Mammary epithelial cell (primary cell): ENCODE data around the gene SORCS2.

ENCODE experiments used
- CTCF ChIP-seq, 2 donors: IDR thresholded peaks in 1 of 2; conservative IDR thresholded peaks in 1 of 2; 2 replicates each; pipeline ENCODE4 v1.5.1; 2011 to 2012; ENCODE audit warnings: inconsistent platforms in 2 of 2, low read length in 2 of 2, mild to moderate bottlenecking in 2 of 2, control low read depth in 1 of 2, low read depth in 1 of 2; ENCODE audit not compliant: insufficient read depth in 1 of 2; ENCODE audit errors: extremely low read depth in 1 of 2
- EZH2 ChIP-seq: IDR thresholded peaks from 2 replicates; pipeline ENCODE4 v1.6.1; 2012; ENCODE audit warnings: low read length, inconsistent platforms, borderline replicate concordance

- TF ChIP-seq CTCF (conservative IDR thresholded peaks at IDR 0.05 in 1 of 2, IDR thresholded peaks at IDR 0.05 in 1 of 2; ENCODE audit: extremely low read depth in 1 of 2, insufficient read depth in 1 of 2, low read depth in 1 of 2, low read length in 2 of 2) (no peak), EZH2 (no peak)
Observed at GRCh38 chr4:7772711-7773385, 580.5 kb downstream of the SORCS2 start.
